ENCODE measurements around the gene PDXDC1. TPM values are rescaled to one million over a fixed set of nuclear protein-coding genes. Genes with fewer than 3 reads are reported as not detected.
A peak's percentile ranks its signal among the peaks of the same experiment; 100 is the strongest.
"Not testable (repeated sequence)": the region's sequence is repeated elsewhere in the genome, so short reads cannot be mapped to it uniquely, and the experiment has no call there.

The PDXDC1 gene
- total RNA-seq, 1 donor from 2014 or later: 107 TPM

DNA sequence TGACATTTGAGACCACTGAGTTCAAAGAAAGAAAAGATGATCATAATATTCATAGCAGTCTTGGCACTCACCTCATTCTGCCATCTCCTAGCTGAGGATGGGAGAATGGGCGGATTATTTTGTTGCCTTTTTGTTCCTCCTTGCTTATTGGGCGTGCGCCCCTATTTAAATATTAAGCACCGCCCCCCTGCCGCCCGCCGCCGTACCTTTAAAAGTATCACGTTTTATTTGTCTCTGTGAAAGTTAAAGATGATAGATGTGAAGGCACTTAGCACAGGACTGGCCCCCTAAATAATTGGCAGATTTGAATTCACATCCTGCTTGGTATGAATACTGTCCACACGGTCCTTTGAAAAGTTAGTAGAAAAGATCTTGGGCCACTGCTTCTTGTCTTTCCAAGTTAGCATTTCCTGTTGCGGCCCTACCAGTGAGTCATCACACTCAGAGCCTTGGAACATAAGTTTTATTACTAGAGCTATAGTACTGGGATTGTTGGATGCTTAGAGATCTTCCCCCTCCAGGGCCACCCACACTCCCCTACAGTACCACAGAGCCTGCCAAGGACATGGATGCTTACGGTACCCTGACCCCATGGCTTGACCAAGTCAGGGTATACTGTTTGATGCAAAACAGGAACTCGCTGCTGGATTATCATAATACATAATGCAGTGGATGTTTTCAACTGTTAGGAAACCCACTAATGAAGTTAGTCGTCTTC is 50.6 kb downstream of the PDXDC1 start:
- H3K27me3 Mint-ChIP-seq (ENCODE audit: unreplicated experiment); H3K9me3 Mint-ChIP-seq (ENCODE audit: unreplicated experiment); H3K4me3 Mint-ChIP-seq (ENCODE audit: unreplicated experiment): not testable (repeated sequence)
- peak; percentile 76 for DNase-seq (ENCODE audit: extremely low spot score, unreplicated experiment)
- Mint-ChIP-seq H3K4me1 (ENCODE audit: unreplicated experiment) (peaks cover 44% of the 10 kb centered on the region), H3K36me3 (ENCODE audit: unreplicated experiment) (peaks cover 65% of the 10 kb centered on the region), H3K27ac (ENCODE audit: unreplicated experiment) (peak overlapping the region; percentile 83)

GRCh38 chr16:15027051-15027450 is 52.2 kb downstream of the PDXDC1 start:
- not testable (repeated sequence) for H3K27ac Mint-ChIP-seq (ENCODE audit: unreplicated experiment); H3K27me3 Mint-ChIP-seq (ENCODE audit: unreplicated experiment); H3K4me3 Mint-ChIP-seq (ENCODE audit: unreplicated experiment); H3K9me3 Mint-ChIP-seq (ENCODE audit: unreplicated experiment)
- Mint-ChIP-seq H3K36me3 (ENCODE audit: unreplicated experiment) (peaks cover 70% of the 10 kb centered on the region), H3K4me1 (ENCODE audit: unreplicated experiment) (peaks cover 34% of the 10 kb centered on the region)
- DNase-seq (ENCODE audit: extremely low spot score, unreplicated experiment): peak; percentile 81

GRCh38 chr16:15027503-15028344 is 52.9 kb downstream of the PDXDC1 start:
- H3K9me3 Mint-ChIP-seq (ENCODE audit: unreplicated experiment); H3K4me3 Mint-ChIP-seq (ENCODE audit: unreplicated experiment); H3K27me3 Mint-ChIP-seq (ENCODE audit: unreplicated experiment): not testable (repeated sequence)
- peaks cover 29% of the 10 kb centered on the region for H3K4me1 Mint-ChIP-seq (ENCODE audit: unreplicated experiment)
- peaks cover 69% of the 10 kb centered on the region for H3K36me3 Mint-ChIP-seq (ENCODE audit: unreplicated experiment)
- DNase-seq (ENCODE audit: extremely low spot score, unreplicated experiment): peak; percentile 86
- H3K27ac Mint-ChIP-seq (ENCODE audit: unreplicated experiment): peak overlapping the region; percentile 75

GRCh38 chr16:15028345-15028715 is 53.5 kb downstream of the PDXDC1 start:
- not testable (repeated sequence) for H3K9me3 Mint-ChIP-seq (ENCODE audit: unreplicated experiment); H3K27me3 Mint-ChIP-seq (ENCODE audit: unreplicated experiment); H3K4me3 Mint-ChIP-seq (ENCODE audit: unreplicated experiment)
- H3K36me3 Mint-ChIP-seq (ENCODE audit: unreplicated experiment): peaks cover 68% of the 10 kb centered on the region
- peak; percentile 83 for DNase-seq (ENCODE audit: extremely low spot score, unreplicated experiment)
- H3K27ac Mint-ChIP-seq (ENCODE audit: unreplicated experiment): peak overlapping the region; percentile 75
- peaks cover 28% of the 10 kb centered on the region for H3K4me1 Mint-ChIP-seq (ENCODE audit: unreplicated experiment)

DNA sequence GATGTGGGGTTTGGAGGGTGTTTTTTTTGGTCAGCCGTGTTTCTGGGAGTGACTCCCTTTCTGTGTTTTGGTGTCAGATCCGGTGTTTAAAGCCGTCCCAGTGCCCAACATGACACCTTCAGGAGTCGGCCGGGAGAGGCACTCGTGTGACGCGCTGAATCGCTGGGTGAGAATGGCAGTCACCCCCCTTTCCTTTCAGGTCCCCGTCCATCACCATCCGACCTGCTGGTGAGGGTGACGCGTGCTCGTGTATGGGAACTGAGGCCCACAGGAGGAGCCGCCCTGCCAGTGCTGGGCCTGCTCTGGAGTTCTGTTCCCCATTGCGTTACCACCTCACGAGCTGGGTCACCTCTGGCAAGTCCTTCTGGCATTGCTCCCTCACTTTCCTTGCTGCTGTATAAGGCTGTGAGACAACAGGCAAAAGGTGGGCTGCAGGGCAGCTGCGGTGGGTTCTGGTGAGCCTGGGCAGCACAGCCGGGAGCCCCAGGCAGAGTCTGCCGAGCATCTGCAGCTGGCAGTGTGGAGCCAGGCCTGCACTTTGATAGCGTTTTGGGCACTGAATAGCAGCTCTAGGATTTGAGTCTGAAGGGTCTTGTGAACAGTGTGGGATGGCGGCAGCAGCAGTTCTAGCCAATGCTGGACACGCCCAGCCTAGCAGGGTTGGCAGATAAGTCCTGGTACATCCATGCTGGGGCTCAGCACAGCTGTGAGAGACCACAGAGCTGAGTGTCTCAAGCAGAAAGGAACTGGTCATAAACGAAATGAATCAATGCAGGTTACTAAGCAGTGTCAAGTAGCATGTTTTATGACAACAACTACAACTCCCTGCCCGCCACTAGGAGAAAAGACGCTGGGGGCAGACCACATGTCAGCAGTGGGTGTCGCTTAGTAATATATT is 54.2 kb downstream of the PDXDC1 start:
- Mint-ChIP-seq H3K4me1 (ENCODE audit: unreplicated experiment) (peaks cover 28% of the 10 kb centered on the region), H3K36me3 (ENCODE audit: unreplicated experiment) (peaks cover 70% of the 10 kb centered on the region), H3K27ac (ENCODE audit: unreplicated experiment) (peak overlapping the region; percentile 75)
- H3K27me3 Mint-ChIP-seq (ENCODE audit: unreplicated experiment); H3K9me3 Mint-ChIP-seq (ENCODE audit: unreplicated experiment); H3K4me3 Mint-ChIP-seq (ENCODE audit: unreplicated experiment): not testable (repeated sequence)
- DNase-seq (ENCODE audit: extremely low spot score, unreplicated experiment): peak; percentile 85

GRCh38 chr16:15029749-15030148 is 54.9 kb downstream of the PDXDC1 start:
- H3K4me3 Mint-ChIP-seq (ENCODE audit: unreplicated experiment); DNase-seq (ENCODE audit: extremely low spot score, unreplicated experiment); H3K27me3 Mint-ChIP-seq (ENCODE audit: unreplicated experiment); H3K9me3 Mint-ChIP-seq (ENCODE audit: unreplicated experiment): not testable (repeated sequence)
- Mint-ChIP-seq H3K27ac (ENCODE audit: unreplicated experiment) (peak overlapping the region; percentile 35), H3K36me3 (ENCODE audit: unreplicated experiment) (peaks cover 69% of the 10 kb centered on the region), H3K4me1 (ENCODE audit: unreplicated experiment) (peaks cover 25% of the 10 kb centered on the region)

DNA sequence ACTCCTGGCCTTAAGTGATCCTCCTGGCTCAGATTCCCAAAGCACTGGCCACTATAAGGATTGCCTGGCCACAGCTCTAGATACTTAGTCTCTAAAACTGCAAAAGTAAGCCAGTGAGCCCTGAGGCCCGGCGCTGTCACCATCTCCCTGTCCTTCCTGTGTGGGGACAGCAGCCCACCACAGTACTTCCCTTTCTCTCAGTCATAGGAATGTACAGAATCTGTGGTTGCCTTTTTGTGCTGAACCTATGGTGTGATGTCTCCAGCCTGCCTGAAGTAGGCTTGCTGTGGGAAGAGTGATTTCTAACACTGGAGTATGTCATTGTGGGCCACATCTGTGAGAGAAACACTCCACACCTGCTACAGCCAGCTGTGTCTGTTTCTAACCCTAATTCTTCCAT is 56.4 kb downstream of the PDXDC1 start:
- Mint-ChIP-seq H3K36me3 (ENCODE audit: unreplicated experiment) (peaks cover 66% of the 10 kb centered on the region), H3K27me3 (ENCODE audit: unreplicated experiment) (no peaks in the 10 kb centered on the region), H3K9me3 (ENCODE audit: unreplicated experiment) (no peaks in the 10 kb centered on the region), H3K27ac (ENCODE audit: unreplicated experiment) (no peak overlapping the region), H3K4me1 (ENCODE audit: unreplicated experiment) (peaks cover 15% of the 10 kb centered on the region), H3K4me3 (ENCODE audit: unreplicated experiment) (no peak overlapping the region)
- no peak for DNase-seq (ENCODE audit: extremely low spot score, unreplicated experiment)
- TF ChIP-seq, protein P1, sequence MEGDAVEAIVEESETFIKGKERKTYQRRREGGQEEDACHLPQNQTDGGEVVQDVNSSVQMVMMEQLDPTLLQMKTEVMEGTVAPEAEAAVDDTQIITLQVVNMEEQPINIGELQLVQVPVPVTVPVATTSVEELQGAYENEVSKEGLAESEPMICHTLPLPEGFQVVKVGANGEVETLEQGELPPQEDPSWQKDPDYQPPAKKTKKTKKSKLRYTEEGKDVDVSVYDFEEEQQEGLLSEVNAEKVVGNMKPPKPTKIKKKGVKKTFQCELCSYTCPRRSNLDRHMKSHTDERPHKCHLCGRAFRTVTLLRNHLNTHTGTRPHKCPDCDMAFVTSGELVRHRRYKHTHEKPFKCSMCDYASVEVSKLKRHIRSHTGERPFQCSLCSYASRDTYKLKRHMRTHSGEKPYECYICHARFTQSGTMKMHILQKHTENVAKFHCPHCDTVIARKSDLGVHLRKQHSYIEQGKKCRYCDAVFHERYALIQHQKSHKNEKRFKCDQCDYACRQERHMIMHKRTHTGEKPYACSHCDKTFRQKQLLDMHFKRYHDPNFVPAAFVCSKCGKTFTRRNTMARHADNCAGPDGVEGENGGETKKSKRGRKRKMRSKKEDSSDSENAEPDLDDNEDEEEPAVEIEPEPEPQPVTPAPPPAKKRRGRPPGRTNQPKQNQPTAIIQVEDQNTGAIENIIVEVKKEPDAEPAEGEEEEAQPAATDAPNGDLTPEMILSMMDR (IDR thresholded peaks at IDR 0.05): no peak
